Suprapubic skin (tissue), 4 donors: ENCODE measurements around the gene SNRNP27. TPM values are rescaled to one million over a fixed set of nuclear protein-coding genes. Genes with fewer than 3 reads are reported as not detected.
"Not testable (repeated sequence)": the region's sequence is repeated elsewhere in the genome, so short reads cannot be mapped to it uniquely, and the experiment has no call there.

Experiments used
- DNase-seq, 2 donors: peaks; one replicate each; pipeline ENCODE4 v3.0.0-alpha.2; 2019; ENCODE audit warnings: low spot score in 2 of 2
- H3K27ac ChIP-seq: fragments of 200-600 bp; sonication (generic); one replicate; pipeline ENCODE4 v1.5.1; 2019
- H3K27me3 ChIP-seq: fragments of 200-600 bp; sonication (generic); one replicate; pipeline ENCODE4 v1.5.1; 2019
- H3K36me3 ChIP-seq: fragments of 200-600 bp; sonication (generic); one replicate; pipeline ENCODE4 v1.5.1; 2019
- H3K4me1 ChIP-seq: fragments of 200-600 bp; sonication (generic); one replicate; pipeline ENCODE4 v1.5.1; 2019
- H3K4me3 ChIP-seq: fragments of 200-600 bp; sonication (generic); one replicate; pipeline ENCODE4 v1.5.1; 2019; ENCODE audit warnings: mild to moderate bottlenecking
- H3K9me3 ChIP-seq: fragments of 200-600 bp; sonication (generic); one replicate; pipeline ENCODE4 v1.5.1; 2019
- EP300 ChIP-seq: sonication (generic); formaldehyde crosslinking; IDR thresholded peaks from one replicate; pipeline ENCODE4 v1.6.1; 2017; ENCODE audit warnings: antibody characterized with exemption
- POLR2A ChIP-seq, 2 donors: fragments of 450-650 bp; IDR thresholded peaks; one replicate each; pipeline ENCODE4 v1.6.1; 2017; ENCODE audit warnings: antibody characterized with exemption in 2 of 2, mild to moderate bottlenecking in 2 of 2, moderate library complexity in 2 of 2
- POLR2AphosphoS5 ChIP-seq, 3 donors: sonication (generic); formaldehyde crosslinking; IDR thresholded peaks; one replicate each; pipeline ENCODE4 v1.6.1; 2017; ENCODE audit warnings: antibody characterized with exemption in 3 of 3
- WGBS: methylation state at CpG from one replicate; pipeline ENCODE4 v1.1.5; 2018; 5-methylcytosine and 5-hydroxymethylcytosine counted together
- total RNA-seq, 4 donors: library from RNA; depleted of rRNA; stranded (reverse); fragments of >200 nt; gene quantifications; one replicate each; pipeline ENCODE4 v1.1.0, GENCODE V29; 2016
- TF ChIP-seq, protein P1 (sequence below), 2 donors: fragments of 200-600 bp in 1 of 2; fragments of 450-650 bp in 1 of 2; sonication (generic) in 1 of 2; IDR thresholded peaks; one replicate each; pipeline ENCODE4 v1.5.1; 2016 to 2019; ENCODE audit warnings: antibody characterized with exemption in 2 of 2, mild to moderate bottlenecking in 1 of 2, moderate library complexity in 1 of 2

Gene SNRNP27
- total RNA-seq, 4 donors from 2014 or later, result 54.4 to 84.4 (median 64.4) TPM

DNA sequence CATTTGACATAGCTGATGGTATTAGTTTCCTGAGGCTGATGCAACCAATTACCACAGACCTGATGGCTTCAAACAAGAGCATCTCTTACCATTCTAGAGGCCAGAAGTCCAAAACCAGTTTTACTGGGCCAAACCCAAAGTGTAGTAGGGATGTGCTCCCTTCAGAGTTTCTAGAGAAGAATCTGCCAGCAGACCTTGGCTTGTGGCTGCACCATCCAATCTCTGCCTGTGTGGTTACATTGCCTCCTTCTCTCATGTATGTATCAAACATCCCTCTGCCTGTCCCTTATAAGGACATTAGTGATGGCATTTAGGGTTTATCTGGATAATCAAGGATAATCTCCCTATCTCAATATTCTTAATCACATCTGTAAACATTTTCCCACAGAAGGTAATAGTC lies 4.5 kb upstream of the SNRNP27 start:
- H3K4me1 ChIP-seq, result peaks cover 6% of the 10 kb centered on the region
- H3K27me3 ChIP-seq, result no peaks in the 10 kb centered on the region
- H3K36me3 ChIP-seq, result no peaks in the 10 kb centered on the region
- TF ChIP-seq POLR2AphosphoS5 (IDR thresholded peaks at IDR 0.05) (no peak), EP300 (no peak), POLR2A (IDR thresholded peaks at IDR 0.05) (no peak)
- TF ChIP-seq, protein P1, sequence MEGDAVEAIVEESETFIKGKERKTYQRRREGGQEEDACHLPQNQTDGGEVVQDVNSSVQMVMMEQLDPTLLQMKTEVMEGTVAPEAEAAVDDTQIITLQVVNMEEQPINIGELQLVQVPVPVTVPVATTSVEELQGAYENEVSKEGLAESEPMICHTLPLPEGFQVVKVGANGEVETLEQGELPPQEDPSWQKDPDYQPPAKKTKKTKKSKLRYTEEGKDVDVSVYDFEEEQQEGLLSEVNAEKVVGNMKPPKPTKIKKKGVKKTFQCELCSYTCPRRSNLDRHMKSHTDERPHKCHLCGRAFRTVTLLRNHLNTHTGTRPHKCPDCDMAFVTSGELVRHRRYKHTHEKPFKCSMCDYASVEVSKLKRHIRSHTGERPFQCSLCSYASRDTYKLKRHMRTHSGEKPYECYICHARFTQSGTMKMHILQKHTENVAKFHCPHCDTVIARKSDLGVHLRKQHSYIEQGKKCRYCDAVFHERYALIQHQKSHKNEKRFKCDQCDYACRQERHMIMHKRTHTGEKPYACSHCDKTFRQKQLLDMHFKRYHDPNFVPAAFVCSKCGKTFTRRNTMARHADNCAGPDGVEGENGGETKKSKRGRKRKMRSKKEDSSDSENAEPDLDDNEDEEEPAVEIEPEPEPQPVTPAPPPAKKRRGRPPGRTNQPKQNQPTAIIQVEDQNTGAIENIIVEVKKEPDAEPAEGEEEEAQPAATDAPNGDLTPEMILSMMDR (IDR thresholded peaks at IDR 0.05), result no peak
- DNase-seq, result no peak
- no peaks in the 10 kb centered on the region for H3K9me3 ChIP-seq
- H3K4me3 ChIP-seq, result no peak overlapping the region
- H3K27ac ChIP-seq, result no peak overlapping the region

DNA sequence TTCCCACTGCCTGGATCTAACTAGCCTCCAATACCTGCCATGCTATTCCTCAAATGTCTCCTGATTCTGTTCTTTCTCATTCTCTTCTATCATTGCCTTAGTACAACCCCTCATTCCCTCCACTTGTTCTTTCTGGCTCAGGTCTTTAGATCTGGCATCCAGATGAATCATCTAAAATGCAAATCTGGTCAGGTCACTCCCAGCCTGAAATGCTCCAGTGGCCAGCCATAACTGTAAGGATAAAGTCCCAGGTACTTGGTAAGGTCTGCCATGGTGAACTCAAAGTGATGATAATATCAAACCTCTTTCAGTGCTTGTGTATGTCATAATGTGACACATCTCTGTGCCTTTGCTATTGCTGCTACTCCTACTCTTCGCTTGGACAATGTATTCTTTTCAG lies 2.9 kb upstream of the SNRNP27 start:
- Histone ChIP-seq H3K36me3 (no peaks in the 10 kb centered on the region), H3K27ac (no peak overlapping the region), H3K27me3 (no peaks in the 10 kb centered on the region), H3K9me3 (no peaks in the 10 kb centered on the region), H3K4me1 (peaks cover 19% of the 10 kb centered on the region), H3K4me3 (no peak overlapping the region)
- WGBS, result 46% methylated on average over 1 of the region's 1 CpG
- no peak for DNase-seq
- TF ChIP-seq POLR2AphosphoS5 (IDR thresholded peaks at IDR 0.05) (no peak), EP300 (no peak), POLR2A (IDR thresholded peaks at IDR 0.05) (no peak)
- TF ChIP-seq, protein P1 (IDR thresholded peaks at IDR 0.05), result no peak

DNA sequence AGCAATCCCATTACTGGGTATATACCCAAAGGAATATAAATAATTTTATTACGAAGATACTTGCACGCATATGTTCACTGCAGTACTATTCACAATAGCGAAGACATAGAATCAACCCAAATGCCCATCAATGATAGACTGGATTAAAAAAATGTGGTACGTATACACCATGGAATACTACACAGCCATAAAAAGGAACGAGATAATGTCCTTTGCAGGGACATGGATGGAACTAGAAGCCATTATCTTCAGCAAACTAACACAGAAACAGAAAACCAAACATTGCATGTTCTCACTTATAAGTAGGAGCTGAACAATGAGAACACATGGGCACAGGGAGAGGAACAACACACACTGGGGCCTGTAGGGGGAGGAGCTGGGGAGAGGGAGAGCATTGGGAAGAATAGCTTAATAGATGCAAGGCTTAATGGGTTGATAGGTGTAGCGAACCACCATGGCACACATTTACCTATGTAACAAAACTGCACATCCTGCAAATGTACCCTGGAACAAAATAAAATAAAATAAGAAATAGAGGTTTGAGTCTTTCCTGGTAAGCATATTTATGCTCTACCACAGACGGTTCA lies 825 bp upstream of the SNRNP27 start:
- H3K27me3 ChIP-seq, H3K27ac ChIP-seq, DNase-seq, H3K9me3 ChIP-seq: not testable (repeated sequence)
- Histone ChIP-seq H3K4me1 (peaks cover 28% of the 10 kb centered on the region), H3K36me3 (peaks cover 18% of the 10 kb centered on the region), H3K4me3 (peak overlapping the region; percentile 70)
- WGBS, result 92% methylated on average over 7 of the region's 7 CpGs

DNA sequence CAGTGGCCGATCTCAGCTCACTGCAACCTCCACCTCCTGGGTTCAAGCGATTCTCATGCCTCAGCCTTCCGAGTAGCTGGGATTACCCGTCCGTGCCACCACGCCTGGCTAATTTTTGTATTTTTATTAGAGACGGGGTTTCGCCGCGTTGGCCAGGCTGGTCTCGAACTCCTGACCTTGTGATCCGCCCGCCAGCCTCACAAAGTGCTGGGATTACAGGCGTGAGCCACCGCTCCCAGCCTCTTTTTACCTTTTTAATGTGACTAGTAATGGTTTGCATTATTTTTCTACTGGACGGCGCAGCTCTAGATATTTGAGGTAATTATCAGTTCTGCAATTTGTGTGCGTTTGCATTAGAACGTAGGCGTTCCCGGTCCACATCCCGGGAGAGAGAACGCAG lies 981 bp downstream of the SNRNP27 start:
- peaks cover 35% of the 10 kb centered on the region for H3K36me3 ChIP-seq
- H3K9me3 ChIP-seq, DNase-seq, H3K27me3 ChIP-seq: not testable (repeated sequence)
- H3K4me3 ChIP-seq, result peak overlapping the region; percentile 70
- H3K27ac ChIP-seq, result peak overlapping the region; percentile 86
- WGBS, result 36% methylated on average over 23 of the region's 23 CpGs
- peaks cover 28% of the 10 kb centered on the region for H3K4me1 ChIP-seq

DNA sequence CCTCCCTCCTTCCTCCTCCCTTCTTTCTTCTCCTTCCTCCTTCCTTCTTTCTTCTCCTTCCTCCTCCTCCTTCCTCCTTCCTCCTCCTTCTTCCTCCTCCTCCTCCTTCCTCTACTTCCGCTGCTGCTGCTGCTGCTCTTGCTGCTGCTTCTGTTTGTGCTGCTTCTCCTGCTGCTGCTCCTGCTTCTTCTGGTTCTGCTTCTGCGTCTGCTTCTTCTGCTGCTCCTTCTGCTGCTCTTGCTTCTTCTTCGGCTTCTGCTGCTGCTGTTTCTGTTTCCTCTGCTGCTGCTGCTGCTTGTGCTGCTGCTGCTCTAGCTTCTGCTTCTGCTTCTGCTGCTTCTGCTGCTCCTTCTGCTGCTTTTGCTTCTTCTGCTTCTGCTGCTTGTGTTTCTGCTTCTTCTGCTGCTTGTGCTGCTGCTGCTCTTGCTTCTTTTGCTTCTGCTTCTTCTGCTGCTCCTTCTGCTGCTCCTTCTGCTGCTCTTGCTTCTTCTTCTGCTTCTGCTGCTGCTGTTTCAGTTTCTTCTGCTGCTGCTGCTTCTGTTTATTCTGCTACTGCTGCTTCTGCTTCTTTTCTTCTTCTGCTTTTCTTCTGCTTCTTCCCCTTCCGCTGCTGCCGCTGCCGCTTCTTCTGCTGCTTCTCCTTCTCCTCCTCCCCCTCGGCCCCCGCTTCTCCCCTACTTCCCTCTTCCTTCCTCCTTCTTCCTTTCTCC lies 8.6 kb downstream of the SNRNP27 start:
- no peak for TF ChIP-seq EP300
- no peak for TF ChIP-seq POLR2A (IDR thresholded peaks at IDR 0.05)
- no peak for TF ChIP-seq POLR2AphosphoS5 (IDR thresholded peaks at IDR 0.05)
- TF ChIP-seq, protein P1 (IDR thresholded peaks at IDR 0.05), result no peak
- H3K27me3 ChIP-seq, result no peaks in the 10 kb centered on the region
- DNase-seq, result no peak
- no peaks in the 10 kb centered on the region for H3K9me3 ChIP-seq
- H3K27ac ChIP-seq, result no peak overlapping the region
- H3K4me1 ChIP-seq, result peaks cover 12% of the 10 kb centered on the region
- 80% methylated on average over 8 of the region's 8 CpGs for WGBS
- no peak overlapping the region for H3K4me3 ChIP-seq
- peaks cover 80% of the 10 kb centered on the region for H3K36me3 ChIP-seq

DNA sequence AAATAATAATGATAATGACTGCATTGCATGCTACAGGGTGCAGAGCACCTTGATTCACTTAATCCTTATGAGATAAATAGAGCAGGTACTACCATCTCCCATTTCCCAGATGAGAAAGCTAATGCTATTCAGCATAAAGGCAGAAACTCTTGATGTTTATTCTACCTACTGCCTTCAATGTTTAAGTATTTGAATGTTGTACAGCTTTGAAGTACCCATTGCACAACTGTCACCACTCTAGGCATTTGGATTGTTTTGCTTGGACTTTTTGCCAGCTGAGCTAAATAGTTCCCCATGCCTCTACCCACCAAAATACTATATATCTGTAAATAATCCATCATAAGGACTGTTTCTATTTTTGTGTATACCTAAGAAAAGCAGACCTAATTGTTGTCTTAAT lies 13.5 kb downstream of the SNRNP27 start:
- no peak overlapping the region for H3K27ac ChIP-seq
- H3K4me1 ChIP-seq, result peaks cover 5% of the 10 kb centered on the region
- no peaks in the 10 kb centered on the region for H3K9me3 ChIP-seq
- TF ChIP-seq POLR2AphosphoS5 (IDR thresholded peaks at IDR 0.05) (no peak), EP300 (no peak)
- H3K36me3 ChIP-seq, result peaks cover 58% of the 10 kb centered on the region
- H3K4me3 ChIP-seq, result no peak overlapping the region
- H3K27me3 ChIP-seq, result no peaks in the 10 kb centered on the region
- DNase-seq, result no peak
